ENCODE data around the gene ZSWIM9.
A peak's percentile ranks its signal among the peaks of the same experiment; 100 is the strongest.

The ZSWIM9 gene

DNA sequence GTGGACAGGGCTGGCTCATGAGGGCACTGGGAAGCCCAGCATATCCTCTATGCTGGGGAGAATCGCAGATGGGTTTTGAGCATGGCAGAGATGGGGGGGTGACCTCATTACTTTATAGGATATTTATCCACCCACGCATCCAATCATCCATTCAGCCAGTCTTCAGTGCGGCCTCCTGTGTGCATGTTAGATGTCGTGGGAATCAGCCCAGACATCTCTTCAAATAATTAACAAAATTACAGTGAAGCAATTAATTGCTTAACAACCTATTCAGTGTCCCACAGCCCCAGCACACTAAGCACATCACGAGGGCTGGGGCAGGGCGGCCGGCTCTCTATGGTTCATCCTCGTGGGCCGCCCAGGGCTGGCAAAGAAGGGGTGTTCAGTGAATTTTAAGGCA lies 21.9 kb upstream of the ZSWIM9 start:
- Histone ChIP-seq H3K9me3 (ENCODE audit: insufficient read depth, low read length) (no peaks in the 10 kb centered on the region), H3K79me2 (ENCODE audit: low read length) (no peaks in the 10 kb centered on the region), H3K4me1 (ENCODE audit: low read length) (no peaks in the 10 kb centered on the region), H3K27ac (ENCODE audit: low read length) (no peak overlapping the region), H3K27me3 (ENCODE audit: low read depth, low read length) (no peaks in the 10 kb centered on the region), H3K36me3 (replicated peaks; ENCODE audit: low read depth, low read length) (peaks cover 35% of the 10 kb centered on the region), H2AFZ (ENCODE audit: low read depth, low read length) (no peak overlapping the region), H4K20me1 (ENCODE audit: insufficient read depth, low read length) (no peaks in the 10 kb centered on the region), H3K4me2 (ENCODE audit: low read length) (no peak overlapping the region), H3K4me3 (ENCODE audit: low read length) (no peak overlapping the region), H3K9ac (ENCODE audit: low read length) (no peak overlapping the region)
- no peak for TF ChIP-seq EZH2phosphoT487 (IDR thresholded peaks at IDR 0.05; ENCODE audit: low read depth)
- TF ChIP-seq, protein P1, sequence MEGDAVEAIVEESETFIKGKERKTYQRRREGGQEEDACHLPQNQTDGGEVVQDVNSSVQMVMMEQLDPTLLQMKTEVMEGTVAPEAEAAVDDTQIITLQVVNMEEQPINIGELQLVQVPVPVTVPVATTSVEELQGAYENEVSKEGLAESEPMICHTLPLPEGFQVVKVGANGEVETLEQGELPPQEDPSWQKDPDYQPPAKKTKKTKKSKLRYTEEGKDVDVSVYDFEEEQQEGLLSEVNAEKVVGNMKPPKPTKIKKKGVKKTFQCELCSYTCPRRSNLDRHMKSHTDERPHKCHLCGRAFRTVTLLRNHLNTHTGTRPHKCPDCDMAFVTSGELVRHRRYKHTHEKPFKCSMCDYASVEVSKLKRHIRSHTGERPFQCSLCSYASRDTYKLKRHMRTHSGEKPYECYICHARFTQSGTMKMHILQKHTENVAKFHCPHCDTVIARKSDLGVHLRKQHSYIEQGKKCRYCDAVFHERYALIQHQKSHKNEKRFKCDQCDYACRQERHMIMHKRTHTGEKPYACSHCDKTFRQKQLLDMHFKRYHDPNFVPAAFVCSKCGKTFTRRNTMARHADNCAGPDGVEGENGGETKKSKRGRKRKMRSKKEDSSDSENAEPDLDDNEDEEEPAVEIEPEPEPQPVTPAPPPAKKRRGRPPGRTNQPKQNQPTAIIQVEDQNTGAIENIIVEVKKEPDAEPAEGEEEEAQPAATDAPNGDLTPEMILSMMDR (IDR thresholded peaks at IDR 0.05; ENCODE audit: low read depth, low read length), result no peak

DNA sequence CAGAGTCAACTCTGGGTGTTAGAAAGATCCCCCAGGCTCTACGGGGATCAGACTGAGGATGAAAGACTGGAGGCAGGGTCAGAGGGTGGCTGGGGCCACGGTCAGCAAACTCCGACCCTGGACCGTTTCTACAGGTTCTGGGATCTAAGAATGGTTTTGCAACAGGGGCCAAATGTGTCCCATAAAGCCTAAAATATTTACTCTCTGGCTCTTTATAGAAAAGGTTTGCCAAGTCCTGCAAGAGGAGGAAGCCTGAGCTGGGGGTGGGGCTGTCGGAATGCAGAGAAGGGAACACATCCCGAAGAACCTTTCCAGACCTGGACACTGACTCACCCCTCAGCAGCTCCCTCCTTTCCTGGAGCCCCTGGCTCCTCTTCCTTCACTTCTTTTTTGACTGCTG lies 21.1 kb upstream of the ZSWIM9 start:
- Histone ChIP-seq H3K4me1 (ENCODE audit: low read length) (no peaks in the 10 kb centered on the region), H3K27me3 (ENCODE audit: low read depth, low read length) (no peaks in the 10 kb centered on the region), H2AFZ (ENCODE audit: low read depth, low read length) (no peak overlapping the region), H3K9me3 (ENCODE audit: insufficient read depth, low read length) (no peaks in the 10 kb centered on the region), H3K79me2 (ENCODE audit: low read length) (no peaks in the 10 kb centered on the region), H3K9ac (ENCODE audit: low read length) (no peak overlapping the region), H3K4me3 (ENCODE audit: low read length) (no peak overlapping the region), H3K4me2 (ENCODE audit: low read length) (no peak overlapping the region), H4K20me1 (ENCODE audit: insufficient read depth, low read length) (no peaks in the 10 kb centered on the region), H3K36me3 (replicated peaks; ENCODE audit: low read depth, low read length) (peaks cover 29% of the 10 kb centered on the region), H3K27ac (ENCODE audit: low read length) (no peak overlapping the region)
- no peak for TF ChIP-seq EZH2phosphoT487 (IDR thresholded peaks at IDR 0.05; ENCODE audit: low read depth)
- TF ChIP-seq, protein P1 (IDR thresholded peaks at IDR 0.05; ENCODE audit: low read depth, low read length), result no peak

DNA sequence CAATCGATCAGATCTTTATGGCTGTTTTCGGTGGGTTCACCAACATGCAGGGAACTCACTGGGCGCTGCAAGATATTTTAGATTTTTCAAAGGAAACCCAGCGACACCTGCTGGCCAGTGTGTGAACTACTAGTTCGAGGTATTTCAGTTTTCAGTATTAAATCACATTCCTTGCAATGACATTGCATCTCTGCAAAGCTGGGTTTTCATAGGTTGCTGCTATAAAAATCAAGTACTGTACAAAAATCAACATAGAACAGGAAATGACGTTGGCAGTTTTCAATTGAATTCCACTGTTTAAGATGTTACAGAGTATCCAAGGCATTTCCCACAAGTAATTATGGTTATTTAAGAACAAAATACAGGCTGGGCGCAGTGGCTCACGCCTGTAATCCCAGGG lies 17.9 kb upstream of the ZSWIM9 start:
- TF ChIP-seq, protein P1 (IDR thresholded peaks at IDR 0.05; ENCODE audit: low read depth, low read length), result peak; percentile 90
- no peak for TF ChIP-seq EZH2phosphoT487 (IDR thresholded peaks at IDR 0.05; ENCODE audit: low read depth)
- no peak overlapping the region for H3K4me2 ChIP-seq (ENCODE audit: low read length)
- no peak overlapping the region for H2AFZ ChIP-seq (ENCODE audit: low read depth, low read length)
- H3K27ac ChIP-seq (ENCODE audit: low read length), result no peak overlapping the region
- H3K4me3 ChIP-seq (ENCODE audit: low read length), result no peak overlapping the region
- H3K79me2 ChIP-seq (ENCODE audit: low read length), result no peaks in the 10 kb centered on the region
- no peaks in the 10 kb centered on the region for H3K4me1 ChIP-seq (ENCODE audit: low read length)
- no peaks in the 10 kb centered on the region for H3K27me3 ChIP-seq (ENCODE audit: low read depth, low read length)
- peaks cover 31% of the 10 kb centered on the region for H3K36me3 ChIP-seq (replicated peaks; ENCODE audit: low read depth, low read length)
- 0 out of 2 replicates have a peak, but pooled peaks cover 4% of the 10 kb centered on the region for H4K20me1 ChIP-seq (ENCODE audit: insufficient read depth, low read length)
- H3K9me3 ChIP-seq (ENCODE audit: insufficient read depth, low read length), result no peaks in the 10 kb centered on the region
- no peak overlapping the region for H3K9ac ChIP-seq (ENCODE audit: low read length)

DNA sequence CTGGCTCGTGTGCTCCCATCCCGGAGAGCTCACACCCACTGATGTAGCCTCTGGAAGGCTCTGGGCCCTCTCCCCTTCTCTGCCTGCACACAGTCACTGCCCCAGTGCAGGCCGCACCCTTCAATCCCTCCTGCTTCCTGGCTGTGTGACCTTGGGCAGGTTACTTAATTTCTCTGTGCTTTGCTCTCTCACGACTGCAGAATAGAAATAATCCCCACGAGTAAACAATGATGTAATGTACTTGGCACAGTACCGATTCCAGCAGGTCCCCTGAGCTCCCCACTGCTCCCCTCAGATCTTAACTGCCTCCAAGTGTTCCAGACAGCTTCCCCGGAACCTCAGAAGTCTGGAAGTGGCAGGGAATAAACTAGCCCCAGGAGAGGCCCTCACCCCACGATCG lies 16.5 kb upstream of the ZSWIM9 start:
- TF ChIP-seq EZH2phosphoT487 (IDR thresholded peaks at IDR 0.05; ENCODE audit: low read depth), result no peak
- TF ChIP-seq, protein P1 (IDR thresholded peaks at IDR 0.05; ENCODE audit: low read depth, low read length), result no peak
- no peak overlapping the region for H3K4me3 ChIP-seq (ENCODE audit: low read length)
- H3K36me3 ChIP-seq (replicated peaks; ENCODE audit: low read depth, low read length), result peaks cover 37% of the 10 kb centered on the region
- no peak overlapping the region for H3K27ac ChIP-seq (ENCODE audit: low read length)
- H3K27me3 ChIP-seq (ENCODE audit: low read depth, low read length), result no peaks in the 10 kb centered on the region
- no peaks in the 10 kb centered on the region for H3K4me1 ChIP-seq (ENCODE audit: low read length)
- H3K4me2 ChIP-seq (ENCODE audit: low read length), result no peak overlapping the region
- no peak overlapping the region for H3K9ac ChIP-seq (ENCODE audit: low read length)
- H2AFZ ChIP-seq (ENCODE audit: low read depth, low read length), result no peak overlapping the region
- 0 out of 2 replicates have a peak, but pooled peaks cover 4% of the 10 kb centered on the region for H4K20me1 ChIP-seq (ENCODE audit: insufficient read depth, low read length)
- H3K9me3 ChIP-seq (ENCODE audit: insufficient read depth, low read length), result no peaks in the 10 kb centered on the region
- H3K79me2 ChIP-seq (ENCODE audit: low read length), result no peaks in the 10 kb centered on the region
